GM21717 (cell line): ENCODE measurements around the gene CDK5R1.
"Not testable (repeated sequence)": the region's sequence is repeated elsewhere in the genome, so short reads cannot be mapped to it uniquely, and the experiment has no call there.

ENCODE experiments used
- ATAC-seq: cut with Tn5 transposase; IDR thresholded peaks from one replicate; pipeline ENCODE4 v1.9.1; 2021; ENCODE audit warnings: mild to moderate bottlenecking, moderate library complexity; ENCODE audit not compliant: unreplicated experiment

The CDK5R1 gene

GRCh38 chr17:32515677-32516383 is 29.0 kb downstream of the CDK5R1 start:
- no peak for ATAC-seq

GRCh38 chr17:32516450-32516849 is 29.7 kb downstream of the CDK5R1 start:
- ATAC-seq = no peak

GRCh38 chr17:32516940-32517701 is 30.3 kb downstream of the CDK5R1 start:
- ATAC-seq = no peak

GRCh38 chr17:32517982-32518381 is 31.2 kb downstream of the CDK5R1 start:
- ATAC-seq = no peak

- ATAC-seq = no peak
Measured at GRCh38 chr17:32518646-32519227, 31.9 kb downstream of the CDK5R1 start.

- ATAC-seq = no peak
Measured at GRCh38 chr17:32519228-32520103, 32.7 kb downstream of the CDK5R1 start.

- ATAC-seq = no peak
Measured at GRCh38 chr17:32520104-32520701, 33.4 kb downstream of the CDK5R1 start.

GRCh38 chr17:32520737-32521404 is 34.1 kb downstream of the CDK5R1 start:
- no peak for ATAC-seq

- peak; percentile 52 for ATAC-seq
Measured at GRCh38 chr17:32523017-32523680, 36.4 kb downstream of the CDK5R1 start.

GRCh38 chr17:32523827-32524552 is 37.2 kb downstream of the CDK5R1 start:
- ATAC-seq = peak; percentile 33

- ATAC-seq = not testable (repeated sequence)
Measured at GRCh38 chr17:32524553-32524880, 37.7 kb downstream of the CDK5R1 start.

GRCh38 chr17:32525122-32525521 is 38.3 kb downstream of the CDK5R1 start:
- no peak for ATAC-seq

- no peak for ATAC-seq
Measured at GRCh38 chr17:32527146-32527545, 40.4 kb downstream of the CDK5R1 start.

GRCh38 chr17:32528825-32529224 is 42.0 kb downstream of the CDK5R1 start:
- ATAC-seq = no peak

GRCh38 chr17:32529604-32530003 is 42.8 kb downstream of the CDK5R1 start:
- ATAC-seq = no peak

GRCh38 chr17:32533296-32533695 is 46.5 kb downstream of the CDK5R1 start:
- no peak for ATAC-seq

GRCh38 chr17:32536736-32537643 is 50.2 kb downstream of the CDK5R1 start:
- no peak for ATAC-seq
